GM18870 (cell line): ENCODE results near the gene PTRHD1.
"Not testable (repeated sequence)": the region's sequence is repeated elsewhere in the genome, so short reads cannot be mapped to it uniquely, and the experiment has no call there.

Experiments
- ATAC-seq: cut with Tn5 transposase; IDR thresholded peaks from one replicate; pipeline ENCODE4 v1.9.1; 2021; ENCODE audit warnings: moderate library complexity; ENCODE audit not compliant: unreplicated experiment

The PTRHD1 gene, protein sequence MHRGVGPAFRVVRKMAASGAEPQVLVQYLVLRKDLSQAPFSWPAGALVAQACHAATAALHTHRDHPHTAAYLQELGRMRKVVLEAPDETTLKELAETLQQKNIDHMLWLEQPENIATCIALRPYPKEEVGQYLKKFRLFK

DNA sequence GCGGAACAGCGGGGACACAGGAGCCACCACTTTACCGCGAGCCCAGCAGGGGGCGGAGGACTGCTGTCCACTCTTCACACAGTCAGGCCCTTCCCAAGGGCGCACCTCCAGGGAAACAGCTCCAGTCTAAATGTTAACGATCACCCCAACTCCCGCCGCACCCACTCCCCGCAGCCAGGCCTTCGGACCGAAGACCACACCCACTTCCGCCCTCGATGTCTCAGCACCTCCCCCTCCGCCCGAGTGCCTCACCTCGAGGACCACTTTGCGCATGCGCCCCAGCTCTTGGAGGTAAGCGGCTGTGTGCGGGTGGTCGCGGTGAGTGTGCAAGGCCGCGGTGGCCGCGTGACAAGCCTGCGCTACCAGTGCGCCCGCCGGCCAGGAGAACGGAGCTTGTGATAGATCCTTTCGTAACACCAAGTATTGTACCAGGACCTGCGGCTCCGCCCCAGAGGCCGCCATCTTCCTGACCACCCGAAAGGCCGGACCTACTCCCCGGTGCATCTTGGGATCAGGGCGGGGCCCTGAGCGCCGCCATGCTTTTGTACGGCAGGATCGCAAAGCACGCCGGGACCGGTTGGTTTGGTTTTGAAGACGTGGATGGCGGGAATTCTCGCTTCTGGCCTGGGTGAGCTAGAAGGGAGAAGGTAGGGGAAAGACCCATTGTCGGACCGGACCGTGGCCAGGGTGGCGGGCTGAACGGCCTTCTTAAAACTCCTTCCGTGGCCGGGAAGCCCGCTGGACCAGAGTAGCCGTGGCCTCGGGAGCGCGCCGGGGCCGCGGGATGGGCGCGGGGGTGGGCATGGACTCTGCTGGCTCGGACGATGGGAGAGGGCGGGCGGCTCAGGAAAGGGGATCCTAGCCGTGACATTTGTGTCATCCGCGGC is at the start of gene PTRHD1, which contains the start of gene CENPO:
TSS of gene PTRHD1 (minus strand) at position 518 of the 887 bp plus-strand sequence. CDS start at position 504, 14 bp downstream.
TSS of gene CENPO (plus strand) at position 552 of the 887 bp plus-strand sequence. CDS start 495 bp downstream, outside the sequence.
- peak; percentile 83 for ATAC-seq

GRCh38 chr2:24842081-24843050 is 49.2 kb upstream of the PTRHD1 start:
- no peak for ATAC-seq

DNA sequence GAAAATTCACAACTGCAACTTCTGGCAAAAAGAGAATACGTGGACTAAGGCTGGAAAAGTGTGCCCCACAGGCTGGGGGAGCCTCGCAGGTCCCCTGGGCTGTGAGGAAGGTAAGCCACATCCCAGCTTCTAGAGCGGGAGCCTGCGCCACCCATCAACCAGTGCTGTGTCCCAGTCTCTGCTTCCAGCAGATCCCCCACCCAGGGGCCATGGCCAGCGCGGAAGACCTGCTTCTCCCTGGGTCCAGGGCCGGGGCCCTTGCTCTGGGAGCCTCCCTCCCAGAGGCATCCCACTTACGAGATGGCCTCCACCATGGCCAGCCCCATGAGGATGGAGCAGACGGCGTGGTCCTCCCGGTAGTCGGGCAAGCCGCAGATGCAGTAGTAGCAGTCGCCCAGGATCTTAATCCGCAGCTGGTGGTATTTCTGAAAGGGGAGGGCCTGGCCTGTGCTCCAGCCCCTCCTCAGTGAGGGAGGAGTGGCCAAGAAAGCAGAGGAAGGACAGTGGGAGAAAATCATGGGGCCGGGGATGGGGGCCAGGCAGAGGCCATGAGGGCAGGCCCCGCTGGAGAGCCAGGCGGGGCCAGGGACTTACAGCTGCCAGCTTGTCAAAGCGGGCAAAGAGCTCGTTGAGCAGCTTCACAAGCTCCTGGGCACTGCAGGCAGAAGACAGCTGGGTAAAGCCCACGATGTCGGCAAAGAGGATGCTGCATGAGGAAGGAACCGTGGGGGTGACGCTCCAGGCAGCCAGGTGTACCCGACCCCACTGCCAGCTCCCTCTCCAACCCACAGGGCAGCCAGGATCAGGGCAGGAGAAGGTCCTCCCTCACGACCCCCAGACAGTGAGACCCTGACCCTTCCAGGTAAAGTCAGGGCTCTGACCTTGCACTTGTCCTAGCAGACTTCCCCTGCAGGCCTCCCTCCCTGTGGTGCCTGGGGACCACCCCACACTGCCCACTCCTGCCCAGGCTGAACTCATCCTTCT is 48.1 kb upstream of the PTRHD1 start:
- ATAC-seq: no peak

- ATAC-seq: no peak
Observed at GRCh38 chr2:24840164-24840869, 47.1 kb upstream of the PTRHD1 start.

- no peak for ATAC-seq
Observed at GRCh38 chr2:24839729-24840128, 46.5 kb upstream of the PTRHD1 start.

- ATAC-seq: no peak
Observed at GRCh38 chr2:24838541-24838940, 45.4 kb upstream of the PTRHD1 start.

DNA sequence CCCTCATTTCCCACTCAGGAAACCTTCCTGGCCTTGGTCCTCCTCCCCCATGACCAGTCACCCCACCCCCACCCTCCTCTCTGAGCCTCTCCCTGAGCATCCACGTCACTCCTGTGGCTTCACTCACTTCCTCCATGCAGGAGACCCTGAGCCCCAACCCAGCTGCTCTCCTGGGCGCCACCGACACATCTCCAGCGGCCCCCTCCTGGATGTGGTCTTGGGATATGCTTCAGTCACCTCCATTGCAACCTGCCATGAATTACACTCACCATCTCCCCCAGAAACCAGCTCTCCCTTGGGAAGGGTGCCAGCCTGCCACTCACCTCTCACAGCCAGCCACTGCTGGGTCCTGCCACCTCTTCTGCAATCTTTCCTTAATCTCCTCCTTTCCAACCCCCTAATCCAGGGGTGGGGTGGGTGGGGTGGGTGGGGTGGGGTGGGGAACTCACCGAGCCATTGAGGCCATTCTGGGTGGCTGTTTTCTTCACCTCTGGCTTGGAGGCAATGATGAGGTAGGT is 44.9 kb upstream of the PTRHD1 start:
- ATAC-seq: no peak

DNA sequence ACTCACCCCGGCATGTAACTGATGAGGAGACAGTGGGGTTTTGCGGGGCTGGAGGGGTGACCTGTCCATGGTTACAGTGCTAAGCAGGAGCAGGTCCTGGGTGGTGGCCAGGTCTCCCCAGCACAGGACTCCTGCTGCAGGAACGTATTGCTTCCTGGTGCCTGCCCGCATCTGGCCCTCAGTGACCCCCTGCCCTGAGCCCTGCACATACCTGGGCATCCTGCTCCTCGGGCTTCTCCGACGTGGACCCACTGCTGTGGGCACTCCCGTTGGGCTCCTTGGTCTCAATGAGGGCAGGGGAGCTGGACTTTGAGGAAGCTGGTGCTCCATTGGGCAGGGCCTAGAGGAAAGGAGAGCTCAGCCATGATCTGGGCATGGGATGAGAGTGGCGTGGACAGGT is 43.5 kb upstream of the PTRHD1 start:
- ATAC-seq: no peak

DNA sequence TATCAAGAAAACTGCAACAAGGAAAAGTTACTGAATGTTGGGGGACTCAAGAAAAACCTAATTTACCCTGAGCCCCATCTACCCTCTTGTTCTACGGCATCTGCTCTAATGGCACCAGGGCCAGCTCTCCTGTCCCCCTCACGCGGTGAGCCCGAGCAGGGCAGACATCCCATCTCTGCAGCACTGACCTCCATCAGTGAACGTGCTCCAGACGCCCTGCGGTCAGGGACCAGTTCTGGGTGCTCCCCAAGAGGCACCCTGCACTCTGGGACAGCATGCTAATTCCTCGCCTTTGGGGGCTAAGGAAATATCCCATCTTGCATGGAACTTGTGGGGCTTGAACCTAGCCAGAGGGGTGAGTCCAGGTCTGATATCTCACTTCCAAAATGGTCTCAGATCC is 43.0 kb upstream of the PTRHD1 start:
- ATAC-seq: no peak

DNA sequence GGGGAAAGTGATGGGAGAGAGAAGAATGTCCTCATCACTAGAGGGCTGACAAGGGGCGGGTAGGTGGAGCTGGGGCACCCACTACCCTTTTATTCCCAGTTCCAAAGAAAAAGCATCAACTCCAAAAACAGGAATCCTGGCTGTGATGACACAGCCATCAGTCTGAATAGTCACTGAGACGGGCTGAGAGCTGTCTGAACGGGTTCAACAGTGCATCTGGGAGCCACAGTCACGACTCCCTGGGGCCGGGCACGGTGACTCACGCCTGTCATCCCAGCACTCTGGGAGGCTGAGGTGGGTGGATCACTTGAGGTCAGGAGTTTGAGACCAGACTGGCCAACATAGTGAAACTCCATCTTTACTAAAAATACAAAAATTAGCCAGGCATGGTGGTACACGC is 42.2 kb upstream of the PTRHD1 start:
- ATAC-seq: not testable (repeated sequence)

GRCh38 chr2:24834733-24835395 is 41.7 kb upstream of the PTRHD1 start:
- ATAC-seq: no peak

DNA sequence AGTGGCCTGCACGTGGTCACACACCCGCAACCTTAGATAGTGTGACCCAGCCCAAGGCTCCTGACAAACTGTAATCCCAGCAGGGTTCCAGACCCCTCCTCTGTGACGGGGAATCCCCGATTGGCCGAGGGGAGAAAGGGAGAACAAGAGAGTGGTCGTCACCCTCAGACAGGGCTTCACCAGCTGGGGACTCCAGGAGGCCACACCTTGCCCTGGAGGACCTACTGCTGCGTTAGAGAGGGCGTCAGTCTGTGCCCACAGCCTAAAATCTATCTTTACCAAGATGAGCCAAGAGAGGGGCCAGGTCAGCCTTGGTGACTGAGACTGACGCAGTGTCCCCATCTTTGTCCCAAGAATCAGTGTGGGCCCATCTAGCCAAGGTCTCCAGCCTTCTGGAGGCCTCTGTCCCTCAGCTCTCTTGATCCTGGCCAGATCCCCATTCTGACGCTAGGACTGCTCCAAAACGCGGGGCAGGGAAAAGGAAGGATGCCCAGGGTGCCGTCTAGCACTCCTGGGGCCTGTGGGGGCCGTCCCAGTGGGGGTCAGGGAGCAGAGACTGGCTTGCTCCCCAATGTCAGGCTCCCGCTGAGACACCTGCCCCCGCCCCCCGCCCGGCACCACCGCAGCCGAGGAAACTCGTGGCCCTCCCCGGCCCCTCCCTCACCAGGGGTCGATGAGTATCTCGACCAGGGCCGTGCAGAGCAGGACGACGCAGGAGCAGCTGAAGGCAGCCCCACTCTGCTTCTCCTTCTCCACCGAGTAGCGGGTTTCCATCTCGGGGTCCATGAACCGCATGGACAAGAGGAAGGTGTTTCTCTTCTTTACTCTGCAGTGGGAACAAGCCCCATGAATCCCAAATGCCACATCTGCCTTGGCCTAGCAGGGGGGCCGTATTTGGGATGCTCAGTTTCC is 40.9 kb upstream of the PTRHD1 start:
- ATAC-seq: no peak

DNA sequence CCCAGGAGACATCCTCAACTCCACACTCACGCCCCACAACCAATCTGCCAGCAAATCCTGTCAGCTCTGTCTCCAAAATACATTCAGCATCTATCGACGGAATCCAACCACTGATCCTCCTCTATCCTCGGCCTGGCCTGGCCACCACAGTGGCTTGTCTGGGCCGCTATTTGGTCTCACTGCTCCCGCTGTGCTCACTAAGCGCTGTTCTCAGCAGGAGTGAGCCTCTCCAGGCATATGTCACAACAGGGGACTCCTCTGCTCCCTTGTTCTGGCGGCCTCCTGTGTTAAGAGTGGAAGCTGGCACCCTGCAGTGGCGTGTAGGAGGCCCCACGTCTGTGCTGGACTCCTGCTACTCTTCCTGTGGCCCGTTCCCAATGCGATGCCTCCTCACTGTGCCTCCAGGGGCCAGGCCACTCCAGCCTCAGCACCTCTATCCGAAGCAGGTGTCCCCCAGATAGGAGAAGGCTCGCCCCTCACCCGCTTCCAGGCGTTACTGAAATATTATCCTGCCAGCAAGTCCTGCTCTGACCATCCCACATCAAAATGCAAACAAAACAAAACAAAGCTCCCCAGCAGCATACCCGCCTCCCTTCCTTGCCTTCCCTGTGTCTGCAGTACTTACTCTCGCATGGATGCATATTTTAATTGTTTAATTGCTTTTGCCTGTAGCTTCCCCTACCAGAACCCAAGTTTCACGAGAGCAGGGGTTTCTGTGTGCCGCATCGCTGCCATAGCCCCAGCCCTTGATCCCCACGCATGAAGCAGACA is 39.9 kb upstream of the PTRHD1 start:
- ATAC-seq: no peak

- no peak for ATAC-seq
Observed at GRCh38 chr2:24832521-24832920, 39.3 kb upstream of the PTRHD1 start.

- no peak for ATAC-seq
Observed at GRCh38 chr2:24832073-24832461, 38.9 kb upstream of the PTRHD1 start.

- ATAC-seq: no peak
Observed at GRCh38 chr2:24831221-24832072, 38.3 kb upstream of the PTRHD1 start.
